ENCODE measurements around the gene RTN4RL1.

DNA sequence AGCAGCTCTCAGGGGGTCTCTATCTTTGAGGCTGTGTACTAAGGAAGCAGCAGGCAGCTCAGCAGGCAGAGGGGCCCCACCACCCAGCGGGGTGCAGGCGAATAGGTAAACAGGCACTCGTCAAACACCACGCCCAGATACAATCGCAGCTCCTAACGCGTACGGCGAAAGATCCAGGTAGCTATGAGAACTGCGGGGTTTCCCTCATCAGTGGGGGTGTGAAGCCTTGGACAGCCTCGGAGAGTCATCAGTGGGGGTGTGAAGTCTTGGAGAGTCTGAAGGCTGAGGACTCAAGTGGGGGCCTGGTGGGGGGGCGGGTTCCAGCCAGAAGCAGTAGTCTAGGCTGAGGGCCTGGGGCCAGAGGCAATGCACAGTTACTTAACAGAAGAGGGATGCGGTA, 69.0 kb downstream of the RTN4RL1 start:
- TF ChIP-seq, protein P1, sequence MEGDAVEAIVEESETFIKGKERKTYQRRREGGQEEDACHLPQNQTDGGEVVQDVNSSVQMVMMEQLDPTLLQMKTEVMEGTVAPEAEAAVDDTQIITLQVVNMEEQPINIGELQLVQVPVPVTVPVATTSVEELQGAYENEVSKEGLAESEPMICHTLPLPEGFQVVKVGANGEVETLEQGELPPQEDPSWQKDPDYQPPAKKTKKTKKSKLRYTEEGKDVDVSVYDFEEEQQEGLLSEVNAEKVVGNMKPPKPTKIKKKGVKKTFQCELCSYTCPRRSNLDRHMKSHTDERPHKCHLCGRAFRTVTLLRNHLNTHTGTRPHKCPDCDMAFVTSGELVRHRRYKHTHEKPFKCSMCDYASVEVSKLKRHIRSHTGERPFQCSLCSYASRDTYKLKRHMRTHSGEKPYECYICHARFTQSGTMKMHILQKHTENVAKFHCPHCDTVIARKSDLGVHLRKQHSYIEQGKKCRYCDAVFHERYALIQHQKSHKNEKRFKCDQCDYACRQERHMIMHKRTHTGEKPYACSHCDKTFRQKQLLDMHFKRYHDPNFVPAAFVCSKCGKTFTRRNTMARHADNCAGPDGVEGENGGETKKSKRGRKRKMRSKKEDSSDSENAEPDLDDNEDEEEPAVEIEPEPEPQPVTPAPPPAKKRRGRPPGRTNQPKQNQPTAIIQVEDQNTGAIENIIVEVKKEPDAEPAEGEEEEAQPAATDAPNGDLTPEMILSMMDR (IDR thresholded peaks at IDR 0.05), result no peak
- TF ChIP-seq POLR2AphosphoS5 (IDR thresholded peaks at IDR 0.05; ENCODE audit: low read depth, low read length) (no peak), SIN3A (IDR thresholded peaks at IDR 0.05; ENCODE audit: borderline replicate concordance, insufficient read depth, low read depth, low read length) (no peak), TCF7L2 (IDR thresholded peaks at IDR 0.05; ENCODE audit: low read depth, low read length) (no peak)
- TF ChIP-seq, protein P2, sequence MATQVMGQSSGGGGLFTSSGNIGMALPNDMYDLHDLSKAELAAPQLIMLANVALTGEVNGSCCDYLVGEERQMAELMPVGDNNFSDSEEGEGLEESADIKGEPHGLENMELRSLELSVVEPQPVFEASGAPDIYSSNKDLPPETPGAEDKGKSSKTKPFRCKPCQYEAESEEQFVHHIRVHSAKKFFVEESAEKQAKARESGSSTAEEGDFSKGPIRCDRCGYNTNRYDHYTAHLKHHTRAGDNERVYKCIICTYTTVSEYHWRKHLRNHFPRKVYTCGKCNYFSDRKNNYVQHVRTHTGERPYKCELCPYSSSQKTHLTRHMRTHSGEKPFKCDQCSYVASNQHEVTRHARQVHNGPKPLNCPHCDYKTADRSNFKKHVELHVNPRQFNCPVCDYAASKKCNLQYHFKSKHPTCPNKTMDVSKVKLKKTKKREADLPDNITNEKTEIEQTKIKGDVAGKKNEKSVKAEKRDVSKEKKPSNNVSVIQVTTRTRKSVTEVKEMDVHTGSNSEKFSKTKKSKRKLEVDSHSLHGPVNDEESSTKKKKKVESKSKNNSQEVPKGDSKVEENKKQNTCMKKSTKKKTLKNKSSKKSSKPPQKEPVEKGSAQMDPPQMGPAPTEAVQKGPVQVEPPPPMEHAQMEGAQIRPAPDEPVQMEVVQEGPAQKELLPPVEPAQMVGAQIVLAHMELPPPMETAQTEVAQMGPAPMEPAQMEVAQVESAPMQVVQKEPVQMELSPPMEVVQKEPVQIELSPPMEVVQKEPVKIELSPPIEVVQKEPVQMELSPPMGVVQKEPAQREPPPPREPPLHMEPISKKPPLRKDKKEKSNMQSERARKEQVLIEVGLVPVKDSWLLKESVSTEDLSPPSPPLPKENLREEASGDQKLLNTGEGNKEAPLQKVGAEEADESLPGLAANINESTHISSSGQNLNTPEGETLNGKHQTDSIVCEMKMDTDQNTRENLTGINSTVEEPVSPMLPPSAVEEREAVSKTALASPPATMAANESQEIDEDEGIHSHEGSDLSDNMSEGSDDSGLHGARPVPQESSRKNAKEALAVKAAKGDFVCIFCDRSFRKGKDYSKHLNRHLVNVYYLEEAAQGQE (IDR thresholded peaks at IDR 0.05; ENCODE audit: insufficient read depth in 1 of 2, low read depth in 2 of 2, low read length in 1 of 2), result no peak

Data from Panc1 (cell line).